A375 (cell line): ENCODE results near the gene SLIT1. TPM values are rescaled to one million over a fixed set of nuclear protein-coding genes. Genes with fewer than 3 reads are reported as not detected.

ENCODE experiments used
- total RNA-seq: library from RNA; depleted of rRNA; stranded (reverse); fragments of >200 nt; shearing (Covaris generic); gene quantifications from 2 replicates; pipeline ENCODE4 v1.2.3, GENCODE V29; 2014; rRNA removed

The SLIT1 gene
- total RNA-seq, result 0.03 TPM in 1 of 2 replicates, not detected in the other

DNA sequence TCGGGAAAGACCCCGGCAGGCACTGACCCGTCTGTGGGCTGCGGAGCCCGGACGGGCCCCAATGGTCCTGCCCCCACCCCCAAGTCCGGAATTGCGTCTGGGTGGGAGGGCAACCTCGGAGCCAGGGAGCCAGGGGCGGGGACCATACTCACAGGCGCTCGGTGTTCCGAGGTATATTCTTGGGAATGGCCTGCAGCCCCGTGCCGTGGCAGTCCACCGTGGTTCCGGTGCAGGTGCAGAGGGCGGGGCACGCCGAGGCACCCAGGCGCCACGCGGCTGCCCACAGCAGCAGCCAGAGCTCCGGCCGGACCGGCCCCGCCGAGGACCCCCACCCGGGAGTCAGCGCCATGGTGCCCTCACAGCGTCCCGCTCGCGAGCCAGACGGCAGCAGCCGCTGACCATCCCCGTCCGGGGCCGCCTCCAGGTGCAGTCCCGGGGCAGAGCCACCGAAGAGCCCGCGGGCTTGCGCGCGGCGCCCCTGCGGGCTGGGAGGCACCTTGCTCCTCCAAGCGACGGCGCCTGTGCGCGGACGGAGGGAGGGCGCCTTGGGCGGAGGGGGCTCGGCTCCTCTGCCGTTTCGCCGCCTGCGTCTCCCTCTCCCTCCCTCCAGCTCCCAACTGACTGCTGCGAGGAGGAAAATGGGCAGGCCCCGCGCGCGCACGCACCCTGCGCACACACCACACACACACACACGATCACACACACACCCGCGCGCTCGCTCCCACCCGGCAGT is at the start of gene SLIT1:
Gene SLIT1 (minus strand): TSS at position 634 of the 733 bp plus-strand sequence. CDS start 285 bp downstream, at position 349.

Other genes starting within 250 kb of the SLIT1 start
- gene ARHGAP19, start 106.7 kb upstream of the SLIT1 start, total RNA-seq, result 11.8 and 11.9 TPM in 2 replicates
- gene FRAT1, start 133.3 kb upstream of the SLIT1 start, total RNA-seq, result 4.5 and 5.4 TPM in 2 replicates
- 21.3 and 21.7 TPM in 2 replicates for gene FRAT2, start 148.8 kb upstream of the SLIT1 start, total RNA-seq
- 130 and 131 TPM in 2 replicates for gene RRP12, start 215.4 kb upstream of the SLIT1 start, total RNA-seq
- gene PGAM1, start 240.2 kb upstream of the SLIT1 start, total RNA-seq, result 385 and 387 TPM in 2 replicates